Dermis microvascular lymphatic vessel endothelial cell (primary cell): ENCODE results near the gene ARPP21. TPM values are rescaled to one million over a fixed set of nuclear protein-coding genes. Genes with fewer than 3 reads are reported as not detected.

Experiments
- DNase-seq, 2 donors: peaks; one replicate each; pipeline versions ENCODE4 v3.0.0 to v3.0.0-alpha.2; 2010; ENCODE audit warnings: low read depth in 2 of 2
- total RNA-seq: library from RNA; depleted of rRNA; stranded (reverse); fragments of >200 nt; gene quantifications from 2 replicates; pipeline ENCODE4 v1.2.1, GENCODE V29; 2014

ARPP21 gene
- total RNA-seq, 1 donor from 2014 or later, result not detected

DNA sequence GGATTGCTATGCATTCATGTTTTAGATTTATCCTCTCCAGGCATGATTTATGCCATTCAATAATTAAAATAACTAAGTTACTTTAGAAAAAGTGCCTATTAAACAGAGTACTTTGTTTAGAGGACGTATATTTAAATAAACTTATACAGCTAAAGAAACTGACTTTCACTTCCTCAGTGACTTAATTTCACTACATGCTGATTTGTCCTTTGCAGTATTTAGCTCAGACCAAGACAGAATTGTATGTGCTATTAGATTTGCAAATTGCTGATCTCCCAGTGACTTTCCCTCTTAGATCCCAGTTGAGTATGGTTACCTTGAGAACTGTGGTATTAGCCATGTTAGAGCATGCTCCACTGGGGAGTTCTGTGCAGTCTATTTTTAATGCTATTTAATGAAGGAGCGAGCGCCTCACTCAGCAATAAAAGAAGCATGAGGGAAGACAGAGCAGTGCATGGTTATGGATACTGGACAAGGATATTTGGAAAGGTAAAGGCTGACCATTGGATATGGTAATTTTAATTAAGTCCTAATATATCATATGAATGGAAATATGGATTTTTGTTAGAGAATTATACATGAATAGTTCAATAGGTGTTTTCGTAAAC lies 2.7 kb downstream of the ARPP21 start:
- DNase-seq, result no peak

DNA sequence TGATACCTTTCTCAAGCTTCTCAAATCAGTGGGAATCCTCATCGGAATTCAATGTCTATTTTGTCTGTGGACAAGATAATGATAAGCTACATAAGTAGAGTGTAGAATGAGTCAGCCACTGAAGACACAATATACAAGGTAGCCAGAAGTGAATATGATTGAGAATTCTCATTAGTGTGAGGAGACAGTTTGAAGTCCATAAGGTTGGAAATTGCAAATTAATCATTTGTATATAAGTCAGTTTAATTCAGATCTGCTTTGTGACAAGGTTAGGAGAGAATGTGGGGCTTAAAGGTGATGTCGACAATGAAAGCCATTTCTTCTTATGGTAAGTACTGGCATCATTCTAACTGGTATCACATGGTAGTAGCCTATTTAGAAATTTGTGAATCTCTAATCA lies 4.2 kb downstream of the ARPP21 start:
- DNase-seq, result no peak

GRCh38 chr3:35644451-35644850 lies 5.1 kb downstream of the ARPP21 start:
- no peak for DNase-seq

DNA sequence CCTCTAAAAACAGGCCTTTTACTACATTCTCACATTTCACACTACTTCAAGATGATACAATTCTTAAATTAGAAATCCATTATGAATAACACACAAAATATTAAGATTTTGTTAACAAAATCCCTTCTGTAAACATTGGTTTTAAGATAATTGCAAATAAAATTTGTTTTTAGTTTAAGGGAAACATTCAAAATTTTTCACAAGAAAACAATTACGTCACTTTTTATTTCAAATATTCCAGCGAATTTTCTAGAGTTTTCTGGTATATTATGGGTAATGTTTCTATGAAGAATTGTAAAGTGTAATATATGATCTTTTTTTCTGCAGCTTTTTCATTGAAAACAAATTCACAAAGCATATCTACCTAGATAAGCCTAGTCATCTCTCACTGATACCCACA lies 5.9 kb downstream of the ARPP21 start:
- DNase-seq, result no peak

GRCh38 chr3:35646081-35646480 lies 6.8 kb downstream of the ARPP21 start:
- DNase-seq, result no peak

DNA sequence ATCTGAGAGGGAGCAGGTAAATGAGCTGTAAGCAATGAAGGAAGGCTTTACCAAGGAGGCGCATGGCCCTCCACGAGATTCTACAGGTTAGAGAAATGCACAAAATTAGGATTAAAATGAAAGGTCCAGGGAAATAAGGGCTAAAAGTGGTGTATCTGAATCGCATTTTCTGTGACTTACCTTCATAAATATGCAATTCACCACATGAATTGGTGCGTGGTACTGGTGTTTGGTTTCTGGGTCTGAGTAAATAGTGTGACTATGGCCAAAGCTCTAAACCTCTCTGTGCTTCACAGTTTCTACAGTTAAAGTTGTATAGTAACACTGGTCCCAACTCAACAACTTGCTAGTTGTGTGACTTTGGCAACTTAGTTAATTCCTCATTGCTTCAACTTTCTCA lies 8.1 kb downstream of the ARPP21 start:
- DNase-seq, result no peak

DNA sequence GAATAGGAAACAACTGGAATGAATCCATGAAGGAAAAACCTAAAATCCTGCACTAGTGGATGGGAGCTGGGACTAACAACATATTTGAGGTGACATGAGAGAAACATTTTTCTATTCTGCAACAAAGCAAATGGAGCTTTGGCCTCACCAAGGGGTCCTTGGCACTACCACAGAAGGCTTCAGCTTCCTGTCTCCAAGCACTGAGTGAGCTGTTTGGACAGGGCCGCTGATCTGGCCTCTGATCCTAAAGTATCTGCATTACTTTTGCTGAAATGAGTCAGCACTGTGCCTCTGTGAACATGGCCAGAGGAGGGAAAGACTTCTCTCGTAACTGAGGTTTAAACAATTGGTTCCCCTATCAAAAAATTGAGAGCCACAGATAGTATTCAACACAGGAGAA lies 9.0 kb downstream of the ARPP21 start:
- DNase-seq, result no peak

DNA sequence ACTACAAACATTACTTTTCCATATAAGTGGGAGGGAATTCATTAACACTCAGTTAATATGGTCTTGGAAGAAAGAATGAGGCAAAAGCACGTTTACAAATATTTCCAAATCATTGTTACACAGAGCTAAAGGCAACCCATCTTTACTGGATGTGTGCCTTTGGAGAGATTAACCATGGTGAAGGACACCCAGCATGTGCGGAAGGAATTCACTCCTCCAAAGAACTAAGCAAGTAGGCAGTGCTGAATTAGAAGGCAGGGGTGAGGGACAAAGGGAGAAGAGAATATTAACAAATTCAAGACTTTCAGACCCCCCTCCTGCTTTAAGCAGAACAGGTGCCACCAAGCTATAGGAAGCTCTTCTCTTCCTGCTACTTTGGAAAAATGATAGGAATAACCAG lies 10.1 kb downstream of the ARPP21 start:
- no peak for DNase-seq

DNA sequence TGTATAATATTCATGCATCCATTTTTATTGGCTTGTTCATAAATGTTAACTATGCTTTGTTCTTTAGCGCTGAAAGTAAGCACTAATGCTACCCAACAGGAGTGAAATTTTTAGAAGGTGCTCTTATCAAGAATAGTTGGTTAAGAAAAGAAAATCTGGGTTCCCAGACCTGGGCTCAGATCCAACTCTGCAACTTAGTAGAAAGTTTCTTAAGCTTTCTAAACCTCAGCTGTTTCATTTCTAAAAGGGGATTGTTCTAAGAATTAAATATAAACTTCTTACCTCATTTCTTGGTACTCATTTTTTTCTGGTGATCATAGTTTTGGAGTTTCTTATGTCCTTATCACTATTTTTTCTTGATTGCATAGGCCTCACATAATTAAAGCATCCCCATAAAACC lies 12.1 kb downstream of the ARPP21 start:
- no peak for DNase-seq

DNA sequence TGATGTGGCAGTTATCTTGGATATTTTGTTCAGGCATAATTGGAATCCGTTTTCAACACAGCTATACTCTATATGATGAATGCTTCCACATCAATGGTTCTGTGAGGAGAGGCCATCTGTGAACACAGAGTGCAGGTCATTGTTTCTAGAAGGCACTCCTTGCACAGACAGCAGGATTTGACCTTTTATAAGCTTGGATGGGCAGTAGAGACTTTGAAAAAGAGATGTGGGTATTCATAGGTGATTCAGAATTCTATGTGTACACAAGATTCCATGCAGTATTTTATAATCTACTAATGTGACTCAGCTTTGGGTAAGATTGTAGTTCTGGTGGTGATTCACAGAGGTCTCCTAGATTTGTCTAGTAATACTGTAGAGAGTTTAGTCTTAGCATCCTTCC lies 12.5 kb downstream of the ARPP21 start:
- DNase-seq, result no peak

- no peak for DNase-seq
These were observed 14.0 kb downstream of the ARPP21 start for GRCh38 chr3:35653347-35653746.

DNA sequence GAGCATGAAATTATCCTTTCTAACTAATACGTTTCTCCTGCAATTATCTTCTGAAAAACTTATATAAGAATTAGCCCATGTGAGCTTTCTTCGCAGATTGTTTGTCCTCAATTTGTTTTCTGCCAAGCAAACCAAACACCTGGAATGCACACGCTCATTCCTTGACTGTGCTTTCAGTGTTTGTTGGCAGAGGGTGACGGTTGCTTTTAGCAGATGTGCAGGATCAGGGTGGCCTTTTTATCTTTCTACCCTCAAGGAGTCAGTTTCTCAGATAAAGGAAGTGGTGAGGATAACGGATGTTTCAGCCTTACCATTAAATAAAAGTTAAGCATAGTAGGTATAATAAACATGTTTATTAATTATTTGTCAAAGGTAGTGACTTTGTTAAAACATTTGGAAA lies 15.2 kb downstream of the ARPP21 start:
- DNase-seq, result no peak

DNA sequence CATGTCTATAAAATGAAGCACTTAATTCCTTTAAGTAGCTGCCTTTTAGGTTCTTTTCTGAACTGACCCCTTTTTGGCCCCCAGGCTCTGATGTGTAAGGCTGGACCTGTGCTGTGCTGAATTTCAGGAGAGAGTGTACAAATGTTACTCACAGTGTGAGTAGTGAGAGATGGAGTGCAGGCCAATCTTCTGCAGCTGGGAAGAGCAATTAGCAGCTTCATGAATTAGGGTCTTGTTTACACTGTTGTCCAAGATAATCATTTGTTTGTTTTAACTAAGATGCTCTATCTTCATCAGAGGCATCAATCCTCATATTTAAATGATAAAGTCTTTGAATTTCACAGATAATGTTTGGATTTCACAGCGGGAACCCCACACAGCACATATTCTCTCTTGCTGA lies 19.4 kb downstream of the ARPP21 start:
- no peak for DNase-seq

- peak in 1 of 2 donors; percentile 11 for DNase-seq
These were observed 20.4 kb downstream of the ARPP21 start for GRCh38 chr3:35659768-35660167.

- DNase-seq, result no peak
These were observed 24.1 kb downstream of the ARPP21 start for GRCh38 chr3:35663471-35663870.

- DNase-seq, result peak in 1 of 2 donors; percentile 88
These were observed 25.2 kb downstream of the ARPP21 start for GRCh38 chr3:35664460-35664919.

- peak in 1 of 2 donors; percentile 43 for DNase-seq
These were observed 26.2 kb downstream of the ARPP21 start for GRCh38 chr3:35665390-35666055.

GRCh38 chr3:35666888-35667287 lies 27.6 kb downstream of the ARPP21 start:
- no peak for DNase-seq

GRCh38 chr3:35670408-35670965 lies 31.2 kb downstream of the ARPP21 start:
- DNase-seq, result no peak

- no peak for DNase-seq
These were observed 32.2 kb downstream of the ARPP21 start for GRCh38 chr3:35671483-35671882.

GRCh38 chr3:35673017-35673416 lies 33.7 kb downstream of the ARPP21 start:
- no peak for DNase-seq

DNA sequence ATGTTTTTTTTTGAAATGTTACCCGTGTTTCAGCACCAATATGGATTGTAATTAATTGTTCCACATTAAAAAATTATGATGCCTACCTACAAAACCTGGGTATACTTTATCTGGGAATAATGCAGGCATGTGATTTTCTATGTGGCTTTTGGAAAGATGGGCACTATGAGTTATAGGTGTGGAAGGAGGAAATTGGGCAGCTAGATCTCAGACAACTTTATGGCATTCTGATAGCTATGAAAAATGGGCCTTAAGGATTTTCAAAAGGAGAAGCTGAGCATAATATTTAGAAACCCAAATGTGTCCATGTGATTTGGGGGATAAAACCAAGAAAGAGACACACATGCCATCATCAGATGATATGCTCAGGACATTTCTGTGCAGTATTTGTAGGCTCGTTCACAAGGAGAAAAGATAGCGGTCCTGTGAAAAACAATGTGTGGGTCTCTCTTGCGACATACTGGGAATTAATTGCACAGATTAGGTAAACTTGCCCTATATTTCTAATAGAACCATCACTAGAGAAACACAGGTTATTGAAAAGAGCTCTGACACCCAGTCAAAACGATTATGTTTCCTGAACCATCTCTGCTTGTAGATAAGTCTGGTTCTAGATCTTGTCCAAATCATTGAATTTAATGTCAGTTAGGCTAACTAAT lies 35.3 kb downstream of the ARPP21 start:
- no peak for DNase-seq

- DNase-seq, result no peak
These were observed 35.9 kb downstream of the ARPP21 start for GRCh38 chr3:35675206-35675605.
